HUES48 (cell line): ENCODE data around the gene DPF3.

Source experiments
- H3K27ac ChIP-seq: one replicate; pipeline ENCODE4 v1.7.0; 2013; ENCODE audit warnings: low read depth, low read length, inconsistent platforms
- H3K27me3 ChIP-seq: 2 replicates; pipeline ENCODE4 v1.6.1; 2013; ENCODE audit warnings: mild to moderate bottlenecking, low read length; ENCODE audit not compliant: control insufficient read depth, insufficient read depth
- H3K36me3 ChIP-seq: 2 replicates; pipeline ENCODE4 v1.6.1; 2013; ENCODE audit warnings: low read length; ENCODE audit not compliant: control insufficient read depth, insufficient read depth
- H3K4me1 ChIP-seq: 2 replicates; pipeline ENCODE4 v1.6.1; 2013; ENCODE audit warnings: mild to moderate bottlenecking, low read length; ENCODE audit not compliant: control insufficient read depth, insufficient read depth
- H3K4me3 ChIP-seq: 2 replicates; pipeline ENCODE4 v1.5.1; 2013; ENCODE audit warnings: mild to moderate bottlenecking, low read depth, low read length
- H3K9ac ChIP-seq: 2 replicates; pipeline ENCODE4 v1.6.1; 2013; ENCODE audit warnings: mild to moderate bottlenecking, low read depth, low read length, moderate library complexity
- H3K9me3 ChIP-seq: 2 replicates; pipeline ENCODE4 v1.6.1; 2013; ENCODE audit warnings: low read length; ENCODE audit not compliant: control insufficient read depth, insufficient read depth

Gene DPF3

DNA sequence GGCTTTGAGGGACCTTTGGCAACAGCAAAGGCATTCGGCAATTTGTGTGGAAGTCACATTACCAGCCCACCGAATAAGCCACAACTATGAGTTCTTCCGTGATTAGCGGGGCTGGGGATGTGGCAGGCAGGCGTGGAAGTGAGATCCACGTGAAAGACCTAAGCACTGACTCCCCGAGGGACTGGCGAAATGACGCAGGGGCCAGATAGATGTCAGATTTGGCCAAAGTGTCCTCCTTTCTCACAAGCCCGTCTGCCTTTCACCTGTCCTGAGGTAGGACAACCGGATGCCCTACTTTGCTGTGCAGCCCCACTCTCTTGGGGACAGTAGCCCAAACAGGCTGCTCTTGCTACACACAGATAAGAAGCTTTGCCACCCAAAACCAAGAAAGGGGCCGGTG, 54.5 kb downstream of the DPF3 start:
- Histone ChIP-seq H3K9ac (no peak overlapping the region), H3K27ac (no peak overlapping the region), H3K36me3 (no peaks in the 10 kb centered on the region), H3K4me1 (no peaks in the 10 kb centered on the region), H3K9me3 (no peaks in the 10 kb centered on the region), H3K27me3 (no peaks in the 10 kb centered on the region), H3K4me3 (no peak overlapping the region)

DNA sequence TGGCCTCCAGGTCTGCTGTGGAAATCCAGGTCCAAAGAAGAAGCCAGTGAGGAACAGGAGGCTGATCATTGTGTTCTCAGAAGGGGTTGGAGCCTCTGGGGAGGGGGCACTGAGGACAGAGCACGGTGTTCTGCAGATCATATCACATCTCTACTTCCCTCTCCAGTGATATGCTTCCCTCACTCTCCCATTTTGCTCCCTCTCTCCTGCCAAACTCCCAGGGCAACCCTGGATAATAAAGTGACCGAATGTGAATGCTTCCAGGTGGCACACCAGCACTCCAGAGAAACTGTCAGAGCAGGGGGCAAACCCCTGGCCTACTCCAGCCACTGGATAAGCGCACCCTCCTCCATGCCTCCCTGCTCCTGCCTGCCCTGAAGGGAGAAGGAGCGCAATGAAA, 57.8 kb downstream of the DPF3 start:
- no peak overlapping the region for H3K27ac ChIP-seq
- H3K4me1 ChIP-seq, result peaks cover 3% of the 10 kb centered on the region; the same call in 1 of the 2 replicates
- no peak overlapping the region for H3K4me3 ChIP-seq
- no peaks in the 10 kb centered on the region for H3K9me3 ChIP-seq
- H3K36me3 ChIP-seq, result no peaks in the 10 kb centered on the region
- H3K27me3 ChIP-seq, result no peaks in the 10 kb centered on the region
- no peak overlapping the region for H3K9ac ChIP-seq

DNA sequence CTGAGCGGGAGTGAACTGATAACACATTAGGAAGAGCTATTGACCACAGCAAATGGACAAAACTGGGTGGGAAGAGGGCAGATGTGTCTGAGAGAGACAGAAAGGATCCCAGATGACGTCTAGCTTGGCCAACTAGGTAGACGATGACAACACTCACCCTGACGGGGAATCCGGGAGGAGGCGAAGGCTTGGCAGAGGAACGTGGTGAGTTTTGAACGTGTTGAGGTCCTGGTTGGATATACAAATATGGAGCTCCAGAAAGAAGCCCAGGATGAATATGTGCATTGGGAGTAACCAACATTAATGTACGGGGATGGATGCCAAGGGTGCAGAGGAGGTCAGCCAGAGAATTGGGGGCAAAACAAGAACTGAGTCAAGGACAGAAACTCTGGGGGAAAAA, 60.7 kb downstream of the DPF3 start:
- Histone ChIP-seq H3K9me3 (no peaks in the 10 kb centered on the region), H3K9ac (no peak overlapping the region), H3K4me1 (peaks cover 9% of the 10 kb centered on the region), H3K36me3 (no peaks in the 10 kb centered on the region), H3K27me3 (no peaks in the 10 kb centered on the region), H3K4me3 (no peak overlapping the region), H3K27ac (no peak overlapping the region)

DNA sequence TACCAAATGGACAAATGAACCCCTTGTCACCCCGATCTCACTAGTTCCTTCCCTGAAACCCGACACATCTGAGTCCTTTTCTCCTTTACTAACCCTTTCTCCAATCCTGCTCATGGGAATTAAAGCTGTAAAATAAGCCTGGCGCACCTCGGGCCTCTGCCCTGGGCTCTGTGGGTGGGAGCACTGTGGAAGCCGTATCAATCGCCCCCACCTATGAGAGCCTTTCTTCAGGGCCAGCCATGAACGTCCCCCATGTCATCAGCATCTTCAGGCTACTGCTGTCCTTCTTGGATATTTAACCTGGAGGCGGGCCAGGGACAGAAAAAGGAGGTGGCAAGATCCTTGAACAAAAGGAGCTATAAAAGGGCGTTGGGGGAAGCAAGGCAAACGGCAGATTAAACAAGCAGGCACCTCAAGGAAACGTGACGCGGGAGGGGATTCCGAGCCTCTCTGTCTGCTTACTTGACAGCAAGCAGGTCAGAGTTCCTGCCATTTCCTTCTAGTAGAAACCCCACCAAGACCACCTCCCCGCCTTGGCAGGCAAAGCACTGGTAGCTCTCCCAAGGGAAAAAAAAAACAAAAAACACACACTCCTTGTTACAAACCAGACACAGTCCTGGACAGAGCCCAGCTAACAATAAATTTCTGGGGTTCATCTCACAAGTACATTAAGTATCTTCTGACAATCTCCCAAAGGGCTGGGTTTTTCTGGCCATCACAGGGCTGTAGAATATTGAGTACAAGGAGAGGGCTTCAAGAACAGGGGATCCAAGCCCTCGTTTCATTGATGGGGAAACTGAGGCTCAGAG, 62.9 kb downstream of the DPF3 start:
- Histone ChIP-seq H3K4me1 (peaks cover 9% of the 10 kb centered on the region), H3K9ac (no peak overlapping the region), H3K27me3 (no peaks in the 10 kb centered on the region)

DNA sequence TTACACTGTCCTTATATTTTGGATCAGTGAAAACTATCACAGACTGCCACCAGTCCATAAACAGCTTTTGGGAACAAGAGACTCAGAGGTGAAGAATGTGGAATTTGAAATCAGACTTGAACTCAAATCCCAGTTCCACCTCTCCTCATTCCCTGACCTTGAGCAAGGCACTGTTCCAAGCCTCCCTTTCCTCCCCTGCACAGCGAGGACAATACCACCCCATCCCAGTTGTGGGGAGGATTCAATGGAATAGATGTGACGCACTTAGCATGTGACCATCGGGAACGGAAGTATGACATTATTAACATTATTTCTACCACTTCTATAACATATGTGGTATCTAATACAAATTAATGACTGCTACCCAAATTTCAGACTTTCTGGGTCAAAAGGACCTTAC, 63.5 kb downstream of the DPF3 start:
- H3K4me3 ChIP-seq, result no peak overlapping the region
- no peaks in the 10 kb centered on the region for H3K27me3 ChIP-seq
- H3K36me3 ChIP-seq, result no peaks in the 10 kb centered on the region
- peaks cover 9% of the 10 kb centered on the region for H3K4me1 ChIP-seq
- no peak overlapping the region for H3K27ac ChIP-seq
- no peak overlapping the region for H3K9ac ChIP-seq
- H3K9me3 ChIP-seq, result no peaks in the 10 kb centered on the region

More for the DNA sequence above, 62.9 kb downstream of the DPF3 start:
- no peaks in the 10 kb centered on the region for H3K9me3 ChIP-seq
- no peak overlapping the region for H3K27ac ChIP-seq
- H3K4me3 ChIP-seq, result no peak overlapping the region
- no peaks in the 10 kb centered on the region for H3K36me3 ChIP-seq

DNA sequence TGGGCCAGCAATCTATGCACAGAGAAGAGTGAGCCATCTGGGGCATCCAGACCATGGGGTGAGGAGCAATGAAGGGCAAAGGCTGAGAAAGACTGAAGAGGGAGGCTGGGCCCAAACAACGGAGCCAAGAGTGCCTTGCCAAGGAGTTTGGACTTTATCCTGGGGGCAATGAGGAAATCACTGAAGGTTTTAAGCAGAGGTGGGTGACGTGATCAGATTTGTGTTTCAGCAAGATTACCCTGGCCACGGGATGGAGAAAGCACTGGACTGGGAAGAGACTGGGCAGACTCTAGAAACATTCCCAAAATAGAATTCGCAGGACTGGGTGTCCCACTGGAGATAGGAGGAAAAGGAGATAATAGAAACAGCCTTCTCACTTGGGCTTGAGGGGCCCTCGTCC, 65.3 kb downstream of the DPF3 start:
- no peaks in the 10 kb centered on the region for H3K27me3 ChIP-seq
- no peaks in the 10 kb centered on the region for H3K9me3 ChIP-seq
- H3K9ac ChIP-seq, result no peak overlapping the region
- peaks cover 9% of the 10 kb centered on the region for H3K4me1 ChIP-seq
- H3K4me3 ChIP-seq, result no peak overlapping the region
- no peaks in the 10 kb centered on the region for H3K36me3 ChIP-seq
- H3K27ac ChIP-seq, result no peak overlapping the region

DNA sequence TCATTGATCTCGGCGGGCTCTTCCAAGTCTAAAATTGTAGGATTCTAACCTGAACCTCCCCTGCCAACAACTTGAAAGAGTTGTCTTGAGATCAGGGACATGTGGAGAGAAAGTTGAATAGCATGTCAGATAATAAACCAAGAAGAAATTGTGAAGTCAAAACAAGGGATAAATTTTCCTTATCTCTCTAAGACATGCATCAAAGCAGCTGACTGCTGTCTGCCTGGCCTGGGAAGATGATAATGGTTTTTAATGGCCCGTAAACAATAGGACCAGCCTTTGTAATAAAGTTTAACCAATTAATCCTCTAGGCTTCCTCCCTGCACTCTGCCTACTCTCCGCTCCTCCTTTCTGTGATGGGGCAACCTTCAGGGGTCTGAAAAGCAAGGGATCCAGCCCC, 67.9 kb downstream of the DPF3 start:
- Histone ChIP-seq H3K9me3 (no peaks in the 10 kb centered on the region), H3K9ac (no peak overlapping the region), H3K4me1 (peaks cover 5% of the 10 kb centered on the region), H3K27ac (no peak overlapping the region), H3K27me3 (no peaks in the 10 kb centered on the region), H3K4me3 (no peak overlapping the region), H3K36me3 (no peaks in the 10 kb centered on the region)

DNA sequence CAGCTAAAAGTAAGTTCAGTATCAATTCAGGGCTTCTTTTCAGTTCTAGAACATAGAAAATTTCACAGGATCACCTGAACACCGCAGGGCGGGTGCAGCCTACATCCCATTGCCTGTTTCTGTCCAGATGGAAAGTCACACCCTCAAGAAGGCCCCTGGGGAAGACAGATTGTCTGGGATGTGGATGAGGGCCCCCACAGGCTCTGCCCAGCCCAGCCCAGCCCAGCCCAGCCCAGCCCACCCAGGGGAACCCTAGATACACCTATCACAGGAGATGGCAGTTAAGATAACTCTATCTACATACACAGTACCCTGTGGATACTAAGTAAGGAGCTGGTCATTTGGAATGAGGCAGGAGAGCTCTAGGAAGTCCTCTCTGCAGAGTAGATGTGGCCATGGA, 68.4 kb downstream of the DPF3 start:
- Histone ChIP-seq H3K27ac (no peak overlapping the region), H3K9ac (no peak overlapping the region), H3K4me3 (no peak overlapping the region), H3K4me1 (no peaks in the 10 kb centered on the region), H3K36me3 (no peaks in the 10 kb centered on the region), H3K9me3 (no peaks in the 10 kb centered on the region), H3K27me3 (no peaks in the 10 kb centered on the region)

DNA sequence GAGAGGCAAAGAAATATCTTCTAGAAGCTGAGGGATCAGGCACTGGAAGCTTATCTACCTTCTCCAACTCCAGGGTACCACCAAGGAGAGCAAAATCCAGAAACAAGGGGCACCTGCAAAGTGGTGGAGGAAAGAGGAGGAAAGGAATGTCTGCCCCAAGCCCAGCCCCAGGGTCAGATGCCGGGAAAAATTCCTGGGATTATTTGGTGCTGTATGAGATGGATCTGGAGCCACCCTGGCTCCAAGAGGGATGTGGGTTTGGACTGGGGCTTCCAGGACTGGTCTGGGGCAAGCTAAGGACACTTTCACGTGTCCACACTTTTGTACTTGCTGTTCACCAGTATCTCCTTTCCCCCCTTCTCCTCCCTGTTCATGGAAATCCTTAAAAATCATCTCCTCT, 69.8 kb downstream of the DPF3 start:
- H3K27ac ChIP-seq, result no peak overlapping the region
- H3K27me3 ChIP-seq, result no peaks in the 10 kb centered on the region
- H3K9me3 ChIP-seq, result no peaks in the 10 kb centered on the region
- H3K4me3 ChIP-seq, result no peak overlapping the region
- H3K4me1 ChIP-seq, result no peaks in the 10 kb centered on the region
- no peaks in the 10 kb centered on the region for H3K36me3 ChIP-seq
- no peak overlapping the region for H3K9ac ChIP-seq

DNA sequence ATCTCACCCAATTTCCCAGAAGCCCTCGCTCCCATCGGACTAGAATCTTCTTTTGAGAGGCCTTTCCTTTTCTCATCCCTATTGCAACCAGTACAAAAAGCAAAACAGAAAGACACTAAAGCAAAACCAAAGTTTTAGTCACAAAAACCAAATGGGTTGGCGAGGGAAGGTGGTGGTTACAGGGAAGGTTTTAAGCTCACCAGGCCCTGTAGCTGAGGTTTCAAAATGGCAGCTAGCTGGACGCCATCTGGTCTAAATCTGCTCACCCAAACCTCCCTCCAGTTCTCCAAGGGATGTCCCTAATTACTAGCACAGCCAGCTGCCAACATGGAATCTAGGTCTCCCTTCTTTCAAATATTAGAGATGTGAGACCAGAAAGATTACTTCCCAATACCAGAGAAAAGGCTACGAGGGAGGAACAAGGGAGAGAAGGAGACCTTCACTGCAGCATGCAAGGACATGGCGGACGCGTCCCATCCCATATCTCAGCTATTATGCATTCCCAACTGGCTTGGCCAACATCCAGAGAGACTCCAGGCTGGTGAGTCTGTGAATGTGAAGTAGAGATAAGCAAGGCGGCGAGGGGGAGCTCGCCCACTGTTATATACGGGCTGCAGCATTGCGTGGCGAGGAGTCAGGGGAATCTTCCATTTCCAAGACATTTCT, 70.8 kb downstream of the DPF3 start:
- H3K9ac ChIP-seq, result no peak overlapping the region
- no peaks in the 10 kb centered on the region for H3K4me1 ChIP-seq
- H3K27ac ChIP-seq, result no peak overlapping the region
- H3K9me3 ChIP-seq, result no peaks in the 10 kb centered on the region
- no peaks in the 10 kb centered on the region for H3K36me3 ChIP-seq
- H3K4me3 ChIP-seq, result no peak overlapping the region
- H3K27me3 ChIP-seq, result no peaks in the 10 kb centered on the region

DNA sequence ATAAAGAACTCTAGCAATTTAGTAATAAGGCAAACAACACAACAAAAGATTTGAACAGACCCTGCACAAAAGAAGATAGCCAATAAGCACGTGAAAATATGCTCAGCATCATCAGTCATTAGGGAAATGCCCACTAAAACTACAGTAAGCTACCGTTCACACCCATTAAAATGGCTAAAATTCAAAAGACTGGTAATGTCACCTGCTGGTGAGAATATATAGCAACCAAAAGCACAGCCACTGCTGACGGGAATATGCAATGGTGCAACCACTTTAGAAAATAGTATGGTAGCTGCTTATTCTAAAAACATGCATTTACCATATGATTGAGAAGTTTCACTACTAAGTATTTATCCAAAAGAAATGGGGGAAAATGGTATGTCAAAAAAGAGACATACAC, 74.9 kb downstream of the DPF3 start:
- H3K9me3 ChIP-seq, result no peaks in the 10 kb centered on the region
- H3K4me1 ChIP-seq, result no peaks in the 10 kb centered on the region
- H3K27ac ChIP-seq, result no peak overlapping the region
- H3K4me3 ChIP-seq, result no peak overlapping the region
- no peak overlapping the region for H3K9ac ChIP-seq
- no peaks in the 10 kb centered on the region for H3K27me3 ChIP-seq
- H3K36me3 ChIP-seq, result no peaks in the 10 kb centered on the region
